DOHH2 (cell line): ENCODE results near the gene TFF2.

ENCODE experiments used
- EZH2phosphoT487 ChIP-seq: fragments of 200-600 bp; sonication (generic); IDR thresholded peaks from 2 replicates; pipeline ENCODE4 v1.6.1; 2017; ENCODE audit warnings: borderline replicate concordance, mild to moderate bottlenecking, antibody characterized with exemption, low read length, moderate library complexity, mixed read lengths
- TF ChIP-seq, protein P1 (sequence below): fragments of 200-600 bp; sonication (generic); IDR thresholded peaks from one replicate; pipeline ENCODE4 v1.5.1; 2014; ENCODE audit warnings: antibody characterized with exemption, mild to moderate bottlenecking, low read depth, low read length; ENCODE audit not compliant: poor library complexity, severe bottlenecking

DNA sequence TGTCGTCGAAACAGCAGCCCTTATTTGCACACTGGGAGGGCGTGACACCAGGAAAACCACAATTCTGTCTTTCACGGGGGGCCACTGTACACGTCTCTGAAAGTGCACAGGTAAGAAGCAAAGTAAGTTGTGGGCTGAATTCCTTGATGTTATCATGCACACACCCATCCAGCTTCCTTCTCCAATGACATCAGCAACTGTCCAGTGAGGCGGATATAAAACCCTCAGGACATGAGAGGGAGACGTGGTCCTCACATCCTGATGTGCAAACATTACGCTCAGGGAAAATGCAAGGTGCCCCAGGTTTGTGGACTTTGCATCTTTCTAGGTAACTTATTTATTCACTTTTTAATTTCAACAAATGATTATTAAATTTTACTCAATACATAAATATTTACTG, 12.5 kb upstream of the TFF2 start:
- TF ChIP-seq, protein P1, sequence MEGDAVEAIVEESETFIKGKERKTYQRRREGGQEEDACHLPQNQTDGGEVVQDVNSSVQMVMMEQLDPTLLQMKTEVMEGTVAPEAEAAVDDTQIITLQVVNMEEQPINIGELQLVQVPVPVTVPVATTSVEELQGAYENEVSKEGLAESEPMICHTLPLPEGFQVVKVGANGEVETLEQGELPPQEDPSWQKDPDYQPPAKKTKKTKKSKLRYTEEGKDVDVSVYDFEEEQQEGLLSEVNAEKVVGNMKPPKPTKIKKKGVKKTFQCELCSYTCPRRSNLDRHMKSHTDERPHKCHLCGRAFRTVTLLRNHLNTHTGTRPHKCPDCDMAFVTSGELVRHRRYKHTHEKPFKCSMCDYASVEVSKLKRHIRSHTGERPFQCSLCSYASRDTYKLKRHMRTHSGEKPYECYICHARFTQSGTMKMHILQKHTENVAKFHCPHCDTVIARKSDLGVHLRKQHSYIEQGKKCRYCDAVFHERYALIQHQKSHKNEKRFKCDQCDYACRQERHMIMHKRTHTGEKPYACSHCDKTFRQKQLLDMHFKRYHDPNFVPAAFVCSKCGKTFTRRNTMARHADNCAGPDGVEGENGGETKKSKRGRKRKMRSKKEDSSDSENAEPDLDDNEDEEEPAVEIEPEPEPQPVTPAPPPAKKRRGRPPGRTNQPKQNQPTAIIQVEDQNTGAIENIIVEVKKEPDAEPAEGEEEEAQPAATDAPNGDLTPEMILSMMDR: no peak
- TF ChIP-seq EZH2phosphoT487: no peak
